Posterior vena cava (tissue), 2 donors: ENCODE measurements around the gene NCK2. TPM values are rescaled to one million over a fixed set of nuclear protein-coding genes. Genes with fewer than 3 reads are reported as not detected.
"Not testable (repeated sequence)": the region's sequence is repeated elsewhere in the genome, so short reads cannot be mapped to it uniquely, and the experiment has no call there.

Source experiments
- DNase-seq: peaks from one replicate; pipeline ENCODE4 v3.0.0-alpha.2; 2020; ENCODE audit warnings: low spot score
- intact Hi-C, 2 donors: fragments of 100-400 bp; cut with DNase I; formaldehyde crosslinking; loops; one replicate each; pipeline versions ENCODE4 v1.14.1 to v1.14.2; 2022 to 2023
- total RNA-seq, 2 donors: library from RNA; stranded (reverse); fragmentation: NEBNext Ultra II Directional; extraction: Animal tissue kit (Norgen Biotek cat#: 25700); gene quantifications; one replicate each; pipeline ENCODE4 v1.2.1, GENCODE V29; 2021
- donor health status: DM: yes; HTN: yes; CAD: no.
- donor health status: DM: yes; HTN: yes; CAD: no.

Gene NCK2
- total RNA-seq, 2 donors from 2014 or later: 32.8 to 42.6 TPM

- DNase-seq: no peak
- intact Hi-C loops: no loop called here
Observed at GRCh38 chr2:105769504-105769903, 24.8 kb downstream of the NCK2 start.

GRCh38 chr2:105770149-105770548 lies 25.4 kb downstream of the NCK2 start:
- intact Hi-C loops: no loop called here
- DNase-seq: no peak

GRCh38 chr2:105771291-105771690 lies 26.6 kb downstream of the NCK2 start:
- intact Hi-C loops, DNase-seq: not testable (repeated sequence)

- DNase-seq: no peak
- intact Hi-C loops: no loop called here
Observed at GRCh38 chr2:105771836-105772235, 27.1 kb downstream of the NCK2 start.

GRCh38 chr2:105772362-105772761 lies 27.6 kb downstream of the NCK2 start:
- intact Hi-C loops: no loop called here
- DNase-seq: no peak

- intact Hi-C loops: no loop called here
- no peak for DNase-seq
Observed at GRCh38 chr2:105773568-105773967, 28.9 kb downstream of the NCK2 start.

GRCh38 chr2:105774781-105775337 lies 30.1 kb downstream of the NCK2 start:
- DNase-seq: no peak
- intact Hi-C loops: no loop called here

GRCh38 chr2:105775809-105776559 lies 31.3 kb downstream of the NCK2 start:
- intact Hi-C loops: no loop called here
- DNase-seq: peak; percentile 44

GRCh38 chr2:105776560-105776928 lies 31.8 kb downstream of the NCK2 start:
- intact Hi-C loops: no loop called here

GRCh38 chr2:105777031-105777482 lies 32.3 kb downstream of the NCK2 start:
- intact Hi-C loops: no loop called here
- DNase-seq: no peak

More at GRCh38 chr2:105776560-105776928, 31.8 kb downstream of the NCK2 start:
- DNase-seq: no peak

GRCh38 chr2:105777506-105778055 lies 32.9 kb downstream of the NCK2 start:
- DNase-seq: no peak
- intact Hi-C loops: no loop called here

GRCh38 chr2:105778080-105778607 lies 33.4 kb downstream of the NCK2 start:
- no peak for DNase-seq
- intact Hi-C loops: no loop called here

GRCh38 chr2:105779394-105779793 lies 34.7 kb downstream of the NCK2 start:
- intact Hi-C loops: no loop called here
- no peak for DNase-seq

GRCh38 chr2:105780606-105781005 lies 35.9 kb downstream of the NCK2 start:
- intact Hi-C loops: no loop called here
- DNase-seq: no peak

- intact Hi-C loops: no loop called here
- no peak for DNase-seq
Observed at GRCh38 chr2:105781274-105781978, 36.7 kb downstream of the NCK2 start.

- no peak for DNase-seq
- intact Hi-C loops: no loop called here
Observed at GRCh38 chr2:105782123-105782522, 37.4 kb downstream of the NCK2 start.

GRCh38 chr2:105782646-105783045 lies 37.9 kb downstream of the NCK2 start:
- intact Hi-C loops: no loop called here
- DNase-seq: no peak

GRCh38 chr2:105783151-105783738 lies 38.5 kb downstream of the NCK2 start:
- intact Hi-C loops: no loop called here
- no peak for DNase-seq

GRCh38 chr2:105783972-105784371 lies 39.3 kb downstream of the NCK2 start:
- intact Hi-C loops: no loop called here
- no peak for DNase-seq

GRCh38 chr2:105784589-105784988 lies 39.9 kb downstream of the NCK2 start:
- no peak for DNase-seq
- intact Hi-C loops: no loop called here
